ACC112 (cell line): ENCODE results near the gene SNN.

ENCODE experiments used
- H2AFZ ChIP-seq: fragments of 200-600 bp; sonication (generic); one replicate; pipeline ENCODE4 v1.6.0; 2017; ENCODE audit warnings: antibody characterized with exemption, low read length; ENCODE audit not compliant: unreplicated experiment
- H3K27ac ChIP-seq: fragments of 200-600 bp; sonication (generic); 2 replicates; pipeline ENCODE4 v1.5.1; 2014; ENCODE audit warnings: low read depth, mild to moderate bottlenecking, antibody characterized with exemption, low read length, moderate library complexity
- H3K27me3 ChIP-seq: fragments of 200-600 bp; sonication (generic); 2 replicates; pipeline ENCODE4 v1.6.1; 2014; ENCODE audit warnings: mild to moderate bottlenecking, antibody characterized with exemption, low read length, moderate library complexity, mixed read lengths; ENCODE audit not compliant: insufficient read depth
- H3K36me3 ChIP-seq: fragments of 200-600 bp; sonication (generic); 2 replicates; pipeline ENCODE4 v1.6.1; 2016; ENCODE audit warnings: mild to moderate bottlenecking, antibody characterized with exemption, low read length, moderate library complexity, mixed read lengths; ENCODE audit not compliant: insufficient read depth
- H3K4me1 ChIP-seq: fragments of 200-600 bp; sonication (generic); one replicate; pipeline ENCODE4 v1.6.1; 2016; ENCODE audit warnings: low read length, mixed read lengths; ENCODE audit not compliant: insufficient read depth, unreplicated experiment, control insufficient read depth
- H3K4me3 ChIP-seq: fragments of 200-600 bp; sonication (generic); 2 replicates; pipeline ENCODE4 v1.5.1; 2014; ENCODE audit warnings: mild to moderate bottlenecking, low read depth, low read length
- H3K79me2 ChIP-seq: fragments of 200-600 bp; sonication (generic); one replicate; pipeline ENCODE4 v1.6.0; 2016; ENCODE audit warnings: low read length; ENCODE audit not compliant: control insufficient read depth, unreplicated experiment, insufficient read depth

SNN gene

GRCh38 chr16:11650641-11651591, 17.3 kb upstream of the SNN start:
- no peaks in the 10 kb centered on the region for H3K27me3 ChIP-seq

GRCh38 chr16:11651796-11652195, 16.5 kb upstream of the SNN start:
- no peaks in the 10 kb centered on the region for H3K36me3 ChIP-seq
- no peaks in the 10 kb centered on the region for H3K27me3 ChIP-seq
- H3K79me2 ChIP-seq, result no peaks in the 10 kb centered on the region
- H3K4me3 ChIP-seq, result no peak overlapping the region
- H3K27ac ChIP-seq, result no peak overlapping the region
- H2AFZ ChIP-seq, result no peak overlapping the region
- no peaks in the 10 kb centered on the region for H3K4me1 ChIP-seq

More at GRCh38 chr16:11650641-11651591, 17.3 kb upstream of the SNN start:
- H3K36me3 ChIP-seq, result no peaks in the 10 kb centered on the region
- no peak overlapping the region for H3K4me3 ChIP-seq
- H2AFZ ChIP-seq, result no peak overlapping the region
- no peaks in the 10 kb centered on the region for H3K4me1 ChIP-seq
- H3K27ac ChIP-seq, result no peak overlapping the region
- H3K79me2 ChIP-seq, result no peaks in the 10 kb centered on the region

GRCh38 chr16:11655655-11656054, 12.6 kb upstream of the SNN start:
- no peak overlapping the region for H3K27ac ChIP-seq
- H3K4me3 ChIP-seq, result no peak overlapping the region

GRCh38 chr16:11657556-11657955, 10.7 kb upstream of the SNN start:
- Histone ChIP-seq H2AFZ (no peak overlapping the region), H3K27me3 (no peaks in the 10 kb centered on the region), H3K79me2 (no peaks in the 10 kb centered on the region), H3K4me1 (no peaks in the 10 kb centered on the region), H3K4me3 (no peak overlapping the region), H3K27ac (no peak overlapping the region), H3K36me3 (no peaks in the 10 kb centered on the region)

More at GRCh38 chr16:11655655-11656054, 12.6 kb upstream of the SNN start:
- no peaks in the 10 kb centered on the region for H3K4me1 ChIP-seq
- H3K27me3 ChIP-seq, result no peaks in the 10 kb centered on the region
- H3K79me2 ChIP-seq, result no peaks in the 10 kb centered on the region
- no peaks in the 10 kb centered on the region for H3K36me3 ChIP-seq
- H2AFZ ChIP-seq, result no peak overlapping the region

GRCh38 chr16:11658896-11659708, 9.2 kb upstream of the SNN start:
- Histone ChIP-seq H3K36me3 (no peaks in the 10 kb centered on the region), H3K79me2 (no peaks in the 10 kb centered on the region), H3K4me3 (no peak overlapping the region), H3K27ac (no peak overlapping the region), H2AFZ (no peak overlapping the region), H3K27me3 (no peaks in the 10 kb centered on the region), H3K4me1 (no peaks in the 10 kb centered on the region)

GRCh38 chr16:11660565-11660964, 7.7 kb upstream of the SNN start:
- no peak overlapping the region for H3K27ac ChIP-seq
- H3K4me1 ChIP-seq, result no peaks in the 10 kb centered on the region
- H3K79me2 ChIP-seq, result no peaks in the 10 kb centered on the region
- H2AFZ ChIP-seq, result no peak overlapping the region
- H3K36me3 ChIP-seq, result no peaks in the 10 kb centered on the region
- no peaks in the 10 kb centered on the region for H3K27me3 ChIP-seq
- no peak overlapping the region for H3K4me3 ChIP-seq

- peaks cover under 1% of the 10 kb centered on the region for H3K4me1 ChIP-seq
- H3K27me3 ChIP-seq, result no peaks in the 10 kb centered on the region
- no peaks in the 10 kb centered on the region for H3K36me3 ChIP-seq
- no peaks in the 10 kb centered on the region for H3K79me2 ChIP-seq
- H3K4me3 ChIP-seq, result no peak overlapping the region
- no peak overlapping the region for H2AFZ ChIP-seq
- H3K27ac ChIP-seq, result no peak overlapping the region
These were observed 5.7 kb upstream of the SNN start for GRCh38 chr16:11662582-11662981.

GRCh38 chr16:11665071-11665491, 3.2 kb upstream of the SNN start:
- H2AFZ ChIP-seq, result no peak overlapping the region
- H3K4me1 ChIP-seq, result peaks cover 14% of the 10 kb centered on the region
- H3K36me3 ChIP-seq, result no peaks in the 10 kb centered on the region
- no peak overlapping the region for H3K4me3 ChIP-seq
- no peak overlapping the region for H3K27ac ChIP-seq
- H3K79me2 ChIP-seq, result no peaks in the 10 kb centered on the region
- no peaks in the 10 kb centered on the region; the same call in 1 of the 2 replicates for H3K27me3 ChIP-seq

- H3K36me3 ChIP-seq, result no peaks in the 10 kb centered on the region
- no peaks in the 10 kb centered on the region; the same call in 1 of the 2 replicates for H3K27me3 ChIP-seq
- H3K79me2 ChIP-seq, result no peaks in the 10 kb centered on the region
- H3K4me1 ChIP-seq, result peaks cover 15% of the 10 kb centered on the region
- H3K27ac ChIP-seq, result no peak overlapping the region
- H2AFZ ChIP-seq, result no peak overlapping the region
- H3K4me3 ChIP-seq, result no peak overlapping the region
These were observed 1.9 kb upstream of the SNN start for GRCh38 chr16:11666103-11667055.
